Measurements from ENCODE around the gene RALGPS1. TPM values are rescaled to one million over a fixed set of nuclear protein-coding genes. Genes with fewer than 3 reads are reported as not detected.

The RALGPS1 gene
- total and polyA plus RNA-seq, 2 of the 13 experiments (the other 11 are each of a cell fraction or from before 2014, with no cell fraction given), result 3.7 to 6.5 TPM

DNA sequence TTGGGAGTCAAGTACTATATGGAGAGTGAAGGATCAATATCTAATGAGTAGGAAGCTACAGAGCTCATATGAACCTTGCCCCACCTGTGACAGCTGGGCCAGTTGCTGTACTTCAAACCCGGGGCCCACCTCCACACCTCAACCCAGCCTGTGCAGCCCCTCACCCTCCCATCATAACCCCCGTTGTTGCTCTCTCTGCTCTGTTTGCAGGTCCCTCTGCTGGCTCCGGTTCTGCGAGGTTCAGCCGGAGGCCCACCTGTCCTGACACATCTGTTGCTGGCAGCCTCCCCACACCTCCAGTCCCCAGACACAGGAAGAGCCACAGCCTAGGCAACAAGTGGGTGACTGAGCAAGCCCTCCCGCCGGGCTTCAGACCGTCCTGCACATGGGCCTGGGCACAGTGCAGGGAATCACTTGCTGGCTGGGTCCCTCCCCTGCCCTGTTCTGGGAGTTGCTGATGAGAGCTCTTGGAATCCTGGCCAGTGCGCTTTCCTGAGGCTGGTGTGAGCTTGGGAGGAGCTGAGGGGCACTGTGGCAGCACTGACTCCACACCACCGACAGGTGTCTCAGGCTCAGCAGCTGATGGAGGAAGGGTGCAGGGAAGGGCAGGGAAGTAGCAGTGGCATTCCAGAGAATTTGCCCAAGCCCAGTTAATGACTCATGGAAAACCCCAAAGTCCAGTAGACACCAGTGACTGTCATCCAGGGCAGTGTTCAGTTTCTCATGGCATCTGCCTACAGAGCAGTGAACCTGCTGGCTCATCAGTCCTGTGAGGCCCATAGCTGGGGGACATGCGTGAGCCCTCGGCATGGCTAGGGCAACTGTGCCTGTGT lies 280.5 kb downstream of the RALGPS1 start (continued):
- TF ChIP-seq, protein P1, sequence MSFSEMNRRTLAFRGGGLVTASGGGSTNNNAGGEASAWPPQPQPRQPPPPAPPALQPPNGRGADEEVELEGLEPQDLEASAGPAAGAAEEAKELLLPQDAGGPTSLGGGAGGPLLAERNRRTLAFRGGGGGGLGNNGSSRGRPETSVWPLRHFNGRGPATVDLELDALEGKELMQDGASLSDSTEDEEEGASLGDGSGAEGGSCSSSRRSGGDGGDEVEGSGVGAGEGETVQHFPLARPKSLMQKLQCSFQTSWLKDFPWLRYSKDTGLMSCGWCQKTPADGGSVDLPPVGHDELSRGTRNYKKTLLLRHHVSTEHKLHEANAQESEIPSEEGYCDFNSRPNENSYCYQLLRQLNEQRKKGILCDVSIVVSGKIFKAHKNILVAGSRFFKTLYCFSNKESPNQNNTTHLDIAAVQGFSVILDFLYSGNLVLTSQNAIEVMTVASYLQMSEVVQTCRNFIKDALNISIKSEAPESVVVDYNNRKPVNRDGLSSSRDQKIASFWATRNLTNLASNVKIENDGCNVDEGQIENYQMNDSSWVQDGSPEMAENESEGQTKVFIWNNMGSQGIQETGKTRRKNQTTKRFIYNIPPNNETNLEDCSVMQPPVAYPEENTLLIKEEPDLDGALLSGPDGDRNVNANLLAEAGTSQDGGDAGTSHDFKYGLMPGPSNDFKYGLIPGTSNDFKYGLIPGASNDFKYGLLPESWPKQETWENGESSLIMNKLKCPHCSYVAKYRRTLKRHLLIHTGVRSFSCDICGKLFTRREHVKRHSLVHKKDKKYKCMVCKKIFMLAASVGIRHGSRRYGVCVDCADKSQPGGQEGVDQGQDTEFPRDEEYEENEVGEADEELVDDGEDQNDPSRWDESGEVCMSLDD (CRISPR knock-in tag; IDR thresholded peaks at IDR 0.05; ENCODE audit: borderline replicate concordance), result no peak
- no peak for TF ChIP-seq ZNF614 (CRISPR knock-in tag; IDR thresholded peaks at IDR 0.05; ENCODE audit: borderline replicate concordance)
- TF ChIP-seq ARID3A (IDR thresholded peaks at IDR 0.05; ENCODE audit: low read depth, low read length), result 0 out of 2 replicates have a peak, but pooled peaks have one; percentile 22
- TF ChIP-seq, protein P2, sequence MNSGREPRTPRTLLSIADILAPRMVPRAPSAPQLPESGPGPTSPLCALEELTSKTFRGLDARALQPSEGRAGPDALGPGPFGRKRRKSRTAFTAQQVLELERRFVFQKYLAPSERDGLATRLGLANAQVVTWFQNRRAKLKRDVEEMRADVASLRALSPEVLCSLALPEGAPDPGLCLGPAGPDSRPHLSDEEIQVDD (CRISPR knock-in tag; IDR thresholded peaks at IDR 0.05; ENCODE audit: borderline replicate concordance), result no peak
- no peak for TF ChIP-seq PAF1 (CRISPR knock-in tag; IDR thresholded peaks at IDR 0.05)
- peak; percentile 87 for TF ChIP-seq XRCC5 (optimal IDR thresholded peaks at IDR 0.05; ENCODE audit: low read length)
- 0 out of 2 replicates have a peak, but pooled peaks have one; percentile 16 for TF ChIP-seq ZNF292 (CRISPR knock-in tag; IDR thresholded peaks at IDR 0.05; ENCODE audit: borderline replicate concordance, low read depth)
- TF ChIP-seq HMG20B (CRISPR knock-in tag; conservative IDR thresholded peaks at IDR 0.05), result no peak
- no peak for TF ChIP-seq HOXD1 (CRISPR knock-in tag; IDR thresholded peaks at IDR 0.05)
- TF ChIP-seq ELF3 (CRISPR knock-in tag; IDR thresholded peaks at IDR 0.05), result no peak
- no peak for TF ChIP-seq KLF6 (CRISPR knock-in tag; IDR thresholded peaks at IDR 0.05)
- no peak for TF ChIP-seq EED (CRISPR knock-in tag; IDR thresholded peaks at IDR 0.05)
- TF ChIP-seq, protein P3, sequence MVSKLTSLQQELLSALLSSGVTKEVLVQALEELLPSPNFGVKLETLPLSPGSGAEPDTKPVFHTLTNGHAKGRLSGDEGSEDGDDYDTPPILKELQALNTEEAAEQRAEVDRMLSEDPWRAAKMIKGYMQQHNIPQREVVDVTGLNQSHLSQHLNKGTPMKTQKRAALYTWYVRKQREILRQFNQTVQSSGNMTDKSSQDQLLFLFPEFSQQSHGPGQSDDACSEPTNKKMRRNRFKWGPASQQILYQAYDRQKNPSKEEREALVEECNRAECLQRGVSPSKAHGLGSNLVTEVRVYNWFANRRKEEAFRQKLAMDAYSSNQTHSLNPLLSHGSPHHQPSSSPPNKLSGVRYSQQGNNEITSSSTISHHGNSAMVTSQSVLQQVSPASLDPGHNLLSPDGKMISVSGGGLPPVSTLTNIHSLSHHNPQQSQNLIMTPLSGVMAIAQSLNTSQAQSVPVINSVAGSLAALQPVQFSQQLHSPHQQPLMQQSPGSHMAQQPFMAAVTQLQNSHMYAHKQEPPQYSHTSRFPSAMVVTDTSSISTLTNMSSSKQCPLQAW (CRISPR knock-in tag; IDR thresholded peaks at IDR 0.05), result no peak
- no peak for TF ChIP-seq KAT7 (CRISPR knock-in tag; IDR thresholded peaks at IDR 0.05; ENCODE audit: borderline replicate concordance)
- no peak for TF ChIP-seq GLI4 (CRISPR knock-in tag; IDR thresholded peaks at IDR 0.05; ENCODE audit: borderline replicate concordance)
- peak; percentile 11 for TF ChIP-seq YY1 (IDR thresholded peaks at IDR 0.05; ENCODE audit: insufficient read depth, insufficient replicate concordance, low read depth, low read length)
- TF ChIP-seq JUNB (CRISPR knock-in tag; IDR thresholded peaks at IDR 0.05; ENCODE audit: borderline replicate concordance), result no peak
- TF ChIP-seq ARID2 (CRISPR knock-in tag; IDR thresholded peaks at IDR 0.05; ENCODE audit: borderline replicate concordance), result no peak
- no peak for TF ChIP-seq DNMT3B (CRISPR knock-in tag; conservative IDR thresholded peaks at IDR 0.05)
- no peak for TF ChIP-seq ARNT2 (CRISPR knock-in tag; IDR thresholded peaks at IDR 0.05; ENCODE audit: low read depth)
- no peak for TF ChIP-seq ZBTB20 (CRISPR knock-in tag; IDR thresholded peaks at IDR 0.05; ENCODE audit: borderline replicate concordance, low read depth)
- TF ChIP-seq ONECUT2 (CRISPR knock-in tag; IDR thresholded peaks at IDR 0.05), result no peak
- peak; percentile 40; the same call in 1 of the 2 replicates for TF ChIP-seq ZKSCAN1 (IDR thresholded peaks at IDR 0.05; ENCODE audit: low read length)
- 0 out of 2 replicates have a peak, but pooled peaks have one; percentile 13 for TF ChIP-seq KDM1A (CRISPR knock-in tag; IDR thresholded peaks at IDR 0.05)

Measured in HepG2 (cell line).